Suprapubic skin (tissue), 4 donors: Measurements from ENCODE around the gene SMC3.

Experiments used
- EP300 ChIP-seq: sonication (generic); formaldehyde crosslinking; IDR thresholded peaks from one replicate; pipeline ENCODE4 v1.6.1; 2017; ENCODE audit warnings: antibody characterized with exemption
- POLR2A ChIP-seq, 2 donors: fragments of 450-650 bp; IDR thresholded peaks; one replicate each; pipeline ENCODE4 v1.6.1; 2017; ENCODE audit warnings: antibody characterized with exemption in 2 of 2, mild to moderate bottlenecking in 2 of 2, moderate library complexity in 2 of 2
- POLR2AphosphoS5 ChIP-seq, 3 donors: sonication (generic); formaldehyde crosslinking; IDR thresholded peaks; one replicate each; pipeline ENCODE4 v1.6.1; 2017; ENCODE audit warnings: antibody characterized with exemption in 3 of 3
- TF ChIP-seq, protein P1 (sequence below), 2 donors: fragments of 200-600 bp in 1 of 2; fragments of 450-650 bp in 1 of 2; sonication (generic) in 1 of 2; IDR thresholded peaks; one replicate each; pipeline ENCODE4 v1.5.1; 2016 to 2019; ENCODE audit warnings: antibody characterized with exemption in 2 of 2, mild to moderate bottlenecking in 1 of 2, moderate library complexity in 1 of 2

- TF ChIP-seq EP300 (no peak), POLR2AphosphoS5 (IDR thresholded peaks at IDR 0.05) (no peak), POLR2A (IDR thresholded peaks at IDR 0.05) (no peak)
- TF ChIP-seq, protein P1, sequence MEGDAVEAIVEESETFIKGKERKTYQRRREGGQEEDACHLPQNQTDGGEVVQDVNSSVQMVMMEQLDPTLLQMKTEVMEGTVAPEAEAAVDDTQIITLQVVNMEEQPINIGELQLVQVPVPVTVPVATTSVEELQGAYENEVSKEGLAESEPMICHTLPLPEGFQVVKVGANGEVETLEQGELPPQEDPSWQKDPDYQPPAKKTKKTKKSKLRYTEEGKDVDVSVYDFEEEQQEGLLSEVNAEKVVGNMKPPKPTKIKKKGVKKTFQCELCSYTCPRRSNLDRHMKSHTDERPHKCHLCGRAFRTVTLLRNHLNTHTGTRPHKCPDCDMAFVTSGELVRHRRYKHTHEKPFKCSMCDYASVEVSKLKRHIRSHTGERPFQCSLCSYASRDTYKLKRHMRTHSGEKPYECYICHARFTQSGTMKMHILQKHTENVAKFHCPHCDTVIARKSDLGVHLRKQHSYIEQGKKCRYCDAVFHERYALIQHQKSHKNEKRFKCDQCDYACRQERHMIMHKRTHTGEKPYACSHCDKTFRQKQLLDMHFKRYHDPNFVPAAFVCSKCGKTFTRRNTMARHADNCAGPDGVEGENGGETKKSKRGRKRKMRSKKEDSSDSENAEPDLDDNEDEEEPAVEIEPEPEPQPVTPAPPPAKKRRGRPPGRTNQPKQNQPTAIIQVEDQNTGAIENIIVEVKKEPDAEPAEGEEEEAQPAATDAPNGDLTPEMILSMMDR (IDR thresholded peaks at IDR 0.05), result no peak
Measured at GRCh38 chr10:110561292-110561691, 6.2 kb upstream of the SMC3 start.
